Superior temporal gyrus (tissue), 1 donor: ENCODE data around the gene ZNF333.
"Not testable (repeated sequence)": the region's sequence is repeated elsewhere in the genome, so short reads cannot be mapped to it uniquely, and the experiment has no call there.

Experiments used
- DNase-seq: peaks from one replicate; pipeline ENCODE4 v3.0.0-alpha.2; 2016; ENCODE audit errors: extremely low spot score

The ZNF333 gene

GRCh38 chr19:14699641-14700040, 9.8 kb downstream of the ZNF333 start:
- no peak for DNase-seq

- no peak for DNase-seq
Observed at GRCh38 chr19:14700711-14701375, 11.0 kb downstream of the ZNF333 start.

- DNase-seq, result no peak
Observed at GRCh38 chr19:14703833-14704232, 14.0 kb downstream of the ZNF333 start.

GRCh38 chr19:14704450-14704849, 14.6 kb downstream of the ZNF333 start:
- no peak for DNase-seq

GRCh38 chr19:14715841-14716240, 26.0 kb downstream of the ZNF333 start:
- no peak for DNase-seq

GRCh38 chr19:14718522-14719116, 28.8 kb downstream of the ZNF333 start:
- no peak for DNase-seq

- DNase-seq, result no peak
Observed at GRCh38 chr19:14719162-14719561, 29.3 kb downstream of the ZNF333 start.

- no peak for DNase-seq
Observed at GRCh38 chr19:14722127-14722526, 32.3 kb downstream of the ZNF333 start.

GRCh38 chr19:14728595-14728994, 38.7 kb downstream of the ZNF333 start:
- DNase-seq, result no peak

GRCh38 chr19:14731200-14731599, 41.4 kb downstream of the ZNF333 start:
- DNase-seq, result no peak

- DNase-seq, result no peak
Observed at GRCh38 chr19:14732510-14732909, 42.7 kb downstream of the ZNF333 start.

- no peak for DNase-seq
Observed at GRCh38 chr19:14733574-14733973, 43.7 kb downstream of the ZNF333 start.

GRCh38 chr19:14735915-14736314, 46.1 kb downstream of the ZNF333 start:
- no peak for DNase-seq

GRCh38 chr19:14746886-14747285, 57.0 kb downstream of the ZNF333 start:
- no peak for DNase-seq

GRCh38 chr19:14748601-14749000, 58.8 kb downstream of the ZNF333 start:
- no peak for DNase-seq

GRCh38 chr19:14758816-14759215, 69.0 kb downstream of the ZNF333 start:
- no peak for DNase-seq

GRCh38 chr19:14761607-14762006, 71.8 kb downstream of the ZNF333 start:
- DNase-seq, result no peak

- no peak for DNase-seq
Observed at GRCh38 chr19:14762111-14762510, 72.3 kb downstream of the ZNF333 start.

- DNase-seq, result no peak
Observed at GRCh38 chr19:14763497-14764145, 73.8 kb downstream of the ZNF333 start.

GRCh38 chr19:14764401-14764800, 74.6 kb downstream of the ZNF333 start:
- DNase-seq, result no peak

GRCh38 chr19:14765403-14765802, 75.6 kb downstream of the ZNF333 start:
- not testable (repeated sequence) for DNase-seq

GRCh38 chr19:14765841-14766240, 76.0 kb downstream of the ZNF333 start:
- DNase-seq, result not testable (repeated sequence)

GRCh38 chr19:14767466-14767971, 77.7 kb downstream of the ZNF333 start:
- DNase-seq, result no peak
